A549 treated with Mapracorat at 1 μM for 4 hours (cell line): Measurements from ENCODE around the gene TCEAL3. TPM values are rescaled to one million over a fixed set of nuclear protein-coding genes. Genes with fewer than 3 reads are reported as not detected.

Source experiments
- total RNA-seq: library from RNA; stranded (reverse); fragments of 200-300 nt; extraction: Qiagen RNA extraction; gene quantifications from 5 replicates; pipeline ENCODE4 v1.2.3, GENCODE V29; 2022

Gene TCEAL3
- total RNA-seq, result 16.4 to 23.5 TPM (median 18.4 TPM) in 5 replicates

GRCh38 chrX:103607364-103608305 is at the start of gene TCEAL3:
Gene TCEAL3 (plus strand): TSS chrX:103607963. CDS start chrX:103609065, 1,102 bp downstream.

DNA sequence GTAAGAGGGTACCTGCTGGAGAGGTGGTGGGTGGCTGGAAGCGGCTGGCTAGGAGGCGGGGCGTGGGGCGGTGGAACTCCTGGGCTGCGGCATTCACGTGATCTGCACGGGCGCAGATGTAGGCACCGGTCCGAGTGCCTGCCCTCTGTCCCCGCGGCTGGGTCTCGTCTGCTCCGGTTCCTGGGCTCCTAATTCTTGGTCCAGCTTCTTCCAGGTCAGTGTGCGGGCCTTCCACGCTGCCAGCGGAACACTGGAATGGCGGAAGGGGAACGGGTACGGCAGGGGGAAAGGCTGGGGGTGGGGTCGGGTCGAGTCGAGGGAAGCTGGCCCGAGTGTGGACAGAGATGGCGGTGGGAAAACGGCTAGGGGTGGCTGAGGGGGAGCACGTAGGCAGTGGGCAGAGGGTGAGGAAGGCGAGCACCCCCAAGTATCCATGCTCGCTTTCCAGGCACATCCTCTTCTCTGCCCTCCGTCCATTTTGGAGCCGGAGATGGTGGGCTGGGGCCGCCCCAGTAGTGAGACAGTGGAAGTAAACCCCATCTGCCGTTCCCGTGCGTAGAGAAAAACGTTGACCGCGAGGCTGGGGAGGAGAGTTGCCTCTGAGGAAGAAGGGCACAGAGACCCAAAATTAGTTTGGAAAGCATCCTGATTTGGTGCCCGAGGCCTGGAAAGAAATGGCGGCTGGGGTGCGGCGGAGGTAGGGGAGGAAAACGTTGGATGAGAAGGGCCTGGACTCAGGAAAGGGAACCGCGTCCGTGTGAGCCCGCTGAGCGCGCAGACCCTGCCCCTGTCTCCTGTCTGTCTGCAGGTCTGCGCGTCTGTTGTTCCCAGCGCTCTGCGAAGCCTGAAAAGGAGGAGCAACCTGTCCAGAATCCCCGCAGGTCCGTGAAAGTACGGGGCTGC is 22.1 kb upstream of the TCEAL3 start, which contains the start of gene TCEAL4:
Gene TCEAL4, plus strand, starts transcription at position 105 of the 903 bp plus-strand sequence. CDS start 1,161 bp downstream, outside the sequence.

GRCh38 chrX:103628386-103629317 is 20.9 kb downstream of the TCEAL3 start, which contains the start of gene TCEAL1:
Gene TCEAL1 (plus strand): TSS chrX:103628975. CDS start chrX:103629917, 942 bp downstream.

Other genes starting within 250 kb of the TCEAL3 start
- gene BEX3, start 231.4 kb upstream of the TCEAL3 start, total RNA-seq, result 249 to 266 TPM (median 261 TPM) in 5 replicates
- 0.13 to 0.14 TPM in 2 of 5 replicates, not detected in the others for gene RAB40A, start 88.5 kb upstream of the TCEAL3 start, total RNA-seq
- 110 to 165 TPM (median 117 TPM) in 5 replicates for gene TCEAL4, start 22.4 kb upstream of the TCEAL3 start, total RNA-seq
- 37.7 to 50.3 TPM (median 40.2 TPM) in 5 replicates for gene TCEAL1, start 21.0 kb downstream of the TCEAL3 start, total RNA-seq
- 405 to 1,091 TPM (median 476 TPM) in 5 replicates for gene MORF4L2, start 78.7 kb downstream of the TCEAL3 start, total RNA-seq
- gene TMEM31, start 102.9 kb downstream of the TCEAL3 start, total RNA-seq, result not detected in 5 replicates
- gene PLP1, start 168.9 kb downstream of the TCEAL3 start, total RNA-seq, result not detected in 5 replicates
- 0.04 TPM in 1 of 5 replicates, not detected in the others for gene RAB9B, start 224.3 kb downstream of the TCEAL3 start, total RNA-seq